Stimulated activated CD4-positive, alpha-beta T cell treated with anti-CD3 and anti-CD28 coated beads, Interleukin-2, amount 100 ng/mL, for 4 hours (primary cell): ENCODE results near the gene BMP3.
"Not testable (repeated sequence)": the region's sequence is repeated elsewhere in the genome, so short reads cannot be mapped to it uniquely, and the experiment has no call there.

ENCODE experiments used
- DNase-seq: peaks from one replicate; pipeline ENCODE4 v3.0.0-alpha.2; 2020; ENCODE audit warnings: low read depth

The BMP3 gene, protein sequence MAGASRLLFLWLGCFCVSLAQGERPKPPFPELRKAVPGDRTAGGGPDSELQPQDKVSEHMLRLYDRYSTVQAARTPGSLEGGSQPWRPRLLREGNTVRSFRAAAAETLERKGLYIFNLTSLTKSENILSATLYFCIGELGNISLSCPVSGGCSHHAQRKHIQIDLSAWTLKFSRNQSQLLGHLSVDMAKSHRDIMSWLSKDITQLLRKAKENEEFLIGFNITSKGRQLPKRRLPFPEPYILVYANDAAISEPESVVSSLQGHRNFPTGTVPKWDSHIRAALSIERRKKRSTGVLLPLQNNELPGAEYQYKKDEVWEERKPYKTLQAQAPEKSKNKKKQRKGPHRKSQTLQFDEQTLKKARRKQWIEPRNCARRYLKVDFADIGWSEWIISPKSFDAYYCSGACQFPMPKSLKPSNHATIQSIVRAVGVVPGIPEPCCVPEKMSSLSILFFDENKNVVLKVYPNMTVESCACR

DNA sequence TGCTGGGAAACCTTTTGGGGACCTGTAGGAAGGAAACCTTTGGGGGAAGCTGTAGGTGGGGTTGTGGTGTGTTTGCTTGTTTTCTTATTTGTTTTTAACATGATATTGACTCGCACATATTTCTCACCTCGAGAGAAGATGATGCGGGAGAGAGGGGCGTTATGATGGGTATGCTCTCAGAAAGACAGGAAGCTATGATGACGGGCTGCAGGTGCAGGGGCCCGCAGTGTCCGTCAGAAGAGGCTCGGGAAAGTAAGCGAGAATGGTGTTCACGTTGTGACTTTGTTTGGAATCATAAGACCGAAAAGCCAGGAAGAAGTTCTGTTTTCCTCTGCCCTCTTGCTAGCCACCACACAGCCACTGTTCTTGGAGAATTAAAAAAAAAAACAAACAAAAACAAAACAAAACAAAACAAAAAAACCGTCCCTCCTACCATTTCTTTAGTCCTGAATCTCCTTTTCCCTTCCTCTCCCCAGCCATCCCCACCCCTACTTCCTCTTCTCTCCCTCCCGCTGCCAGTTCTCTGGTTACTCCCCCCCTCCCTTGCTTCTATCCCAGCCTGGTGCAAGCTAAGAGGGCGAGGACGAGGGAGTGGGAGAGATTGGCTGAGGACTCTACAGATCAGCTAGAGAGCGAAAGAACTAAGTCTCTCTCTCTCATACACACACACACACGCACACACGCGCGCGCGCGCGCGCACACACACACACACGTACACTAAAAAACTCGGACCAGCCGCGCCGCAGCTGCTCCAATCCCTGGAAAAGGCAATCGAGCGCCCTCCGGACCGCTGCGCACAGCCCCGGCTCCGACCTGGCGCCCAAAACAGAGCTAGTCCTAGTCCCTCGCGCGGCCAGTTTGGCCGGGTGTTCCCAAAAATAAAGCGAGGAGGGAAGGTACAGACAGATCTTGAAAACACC is at the start of gene BMP3:
Gene BMP3 (plus strand): TSS at position 648 of the 920 bp plus-strand sequence. CDS start 577 bp downstream, outside the sequence.
- no peak for DNase-seq

DNA sequence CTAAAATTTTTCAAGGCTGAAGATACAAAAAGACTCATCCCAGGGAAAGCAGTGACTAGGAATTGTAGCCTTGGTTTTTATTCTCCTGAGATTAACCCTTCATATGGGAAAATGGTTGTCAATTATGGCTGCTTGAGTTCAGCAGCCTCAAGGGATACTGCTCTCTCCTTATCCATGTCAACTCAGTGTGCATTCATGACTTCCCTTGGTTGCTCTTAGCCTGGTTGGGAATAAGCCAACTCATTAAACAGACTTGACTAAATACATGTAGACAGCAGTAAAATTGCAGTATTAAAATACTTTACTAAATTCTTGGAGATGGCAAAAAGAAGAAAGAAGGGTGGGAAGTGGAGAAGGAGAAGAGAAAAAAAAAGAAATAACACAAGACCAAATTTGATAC is 44.5 kb upstream of the BMP3 start:
- no peak for DNase-seq

DNA sequence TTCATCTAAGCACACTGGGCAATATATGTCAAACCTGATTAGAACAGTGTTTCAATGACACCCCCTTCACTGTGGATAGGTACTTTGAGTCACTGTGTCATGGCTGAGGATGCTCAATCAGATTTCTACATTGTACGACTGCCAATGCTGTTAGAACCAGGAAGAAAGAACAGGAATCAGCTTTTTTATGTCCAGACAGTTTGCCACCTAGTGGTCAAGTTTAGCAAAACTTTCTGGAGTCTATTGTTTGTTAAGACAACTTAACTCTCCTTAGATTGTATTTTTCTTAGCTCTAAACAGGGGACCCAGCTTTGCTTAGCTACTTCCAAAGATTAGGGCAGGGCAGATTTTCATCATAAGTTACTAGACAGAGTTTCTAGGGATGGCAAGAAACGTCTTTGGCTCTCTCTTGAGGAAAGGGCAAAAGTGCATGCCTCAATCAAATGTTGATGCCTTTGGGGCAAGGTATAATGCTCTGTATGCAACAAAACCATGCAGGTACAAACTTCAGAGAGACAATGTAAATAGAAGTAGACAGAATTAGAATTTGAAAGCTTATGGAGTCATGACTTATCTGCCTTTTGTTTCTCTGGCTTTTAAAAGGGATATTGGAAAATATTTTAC is 40.5 kb upstream of the BMP3 start:
- no peak for DNase-seq

DNA sequence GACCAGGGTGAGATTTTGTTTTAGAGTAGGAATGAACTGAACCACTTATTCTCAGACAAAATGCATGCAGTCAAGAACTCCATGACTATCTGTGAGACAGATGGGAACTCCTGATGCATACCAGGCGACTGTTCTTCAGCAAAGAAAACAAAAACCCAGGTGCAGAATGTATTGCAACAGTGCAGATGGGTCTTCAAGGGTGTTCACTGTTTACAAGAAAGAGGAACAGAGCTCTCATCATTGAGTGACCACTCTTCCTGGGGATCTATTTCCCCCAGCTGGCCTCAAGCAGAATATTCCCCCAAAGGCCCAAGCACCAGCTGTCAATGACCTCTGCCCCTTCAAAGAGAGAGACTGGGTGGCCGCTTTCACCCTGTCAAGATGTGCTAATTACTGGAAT is 39.7 kb upstream of the BMP3 start:
- no peak for DNase-seq

DNA sequence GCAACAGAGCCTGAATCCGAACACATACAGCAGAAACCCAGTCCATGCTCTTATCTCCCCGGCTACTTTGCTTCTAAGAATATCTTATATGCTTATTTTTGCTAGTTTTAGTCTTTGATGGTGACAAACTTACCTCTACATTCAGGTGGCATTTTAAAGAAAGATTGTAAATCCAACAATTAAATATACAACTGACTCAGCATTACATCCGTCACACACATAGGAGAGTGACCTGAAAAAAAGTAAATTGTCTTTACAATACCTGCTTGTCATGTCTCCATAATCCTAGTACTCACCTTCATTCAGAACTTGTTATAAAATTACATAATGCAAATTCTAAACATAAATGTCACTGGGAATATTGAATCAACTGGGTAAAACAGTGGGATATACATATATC is 30.6 kb upstream of the BMP3 start:
- no peak for DNase-seq

DNA sequence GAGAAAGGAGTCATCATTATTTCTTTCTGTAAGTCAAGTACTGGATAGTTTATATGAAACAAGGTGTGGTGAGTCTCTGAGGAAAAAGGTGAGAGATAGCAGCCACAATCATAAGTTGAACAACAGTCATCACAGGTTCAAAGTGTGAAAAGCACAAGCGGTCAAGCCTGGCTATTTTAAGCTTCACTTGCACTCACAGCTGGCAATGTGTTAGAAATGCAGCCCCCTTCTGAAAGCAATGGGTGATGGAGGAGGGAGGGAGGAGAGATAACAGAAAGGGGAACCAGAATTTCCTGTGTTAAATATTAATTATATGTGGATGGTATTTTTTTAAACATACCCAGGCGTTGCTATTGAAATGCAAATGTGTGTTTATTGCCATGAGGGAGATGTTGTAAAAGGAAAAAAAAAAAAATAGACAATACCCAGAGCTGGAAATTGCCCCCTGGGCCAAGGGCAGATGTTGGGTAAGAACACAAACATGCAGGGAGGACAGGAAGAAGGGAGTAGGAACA is 26.9 kb upstream of the BMP3 start:
- DNase-seq: no peak

DNA sequence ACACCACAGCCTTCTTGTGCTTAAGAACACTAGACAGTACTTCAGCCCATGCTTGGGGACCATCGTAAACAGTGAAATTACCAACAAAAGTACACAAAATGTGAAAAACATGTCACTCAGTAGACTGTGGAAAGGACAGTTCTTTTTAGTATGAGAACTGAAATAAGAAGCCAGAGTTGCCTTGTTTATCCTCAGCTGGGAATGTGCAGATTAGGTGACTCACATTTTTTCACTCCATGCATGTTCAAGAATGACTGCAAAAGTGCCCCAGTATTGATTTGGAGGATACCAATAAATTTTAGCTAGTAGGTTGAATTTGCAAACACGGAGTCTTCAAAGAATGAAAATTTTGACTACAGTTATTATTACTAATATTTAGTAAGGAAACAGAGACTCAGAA is 23.1 kb upstream of the BMP3 start:
- no peak for DNase-seq

DNA sequence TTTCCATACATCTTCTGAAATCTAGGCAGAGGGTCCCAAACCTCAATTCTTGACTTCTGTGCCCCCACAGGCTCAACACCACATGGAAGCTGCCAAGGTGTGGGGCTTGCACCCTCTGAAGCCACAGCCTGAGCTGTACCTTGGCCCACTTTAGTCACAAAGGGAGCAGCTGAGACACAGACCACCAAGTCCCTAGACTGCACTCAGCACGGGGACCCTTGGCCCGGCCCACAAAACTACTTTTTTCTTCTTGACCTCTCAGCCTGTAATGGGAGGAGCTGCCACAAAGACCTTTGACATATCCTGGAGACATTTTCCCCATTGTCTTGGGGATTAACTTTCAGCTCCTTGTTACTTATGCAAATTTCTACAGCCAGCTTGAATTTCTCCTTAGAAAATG is 13.9 kb upstream of the BMP3 start:
- not testable (repeated sequence) for DNase-seq

DNA sequence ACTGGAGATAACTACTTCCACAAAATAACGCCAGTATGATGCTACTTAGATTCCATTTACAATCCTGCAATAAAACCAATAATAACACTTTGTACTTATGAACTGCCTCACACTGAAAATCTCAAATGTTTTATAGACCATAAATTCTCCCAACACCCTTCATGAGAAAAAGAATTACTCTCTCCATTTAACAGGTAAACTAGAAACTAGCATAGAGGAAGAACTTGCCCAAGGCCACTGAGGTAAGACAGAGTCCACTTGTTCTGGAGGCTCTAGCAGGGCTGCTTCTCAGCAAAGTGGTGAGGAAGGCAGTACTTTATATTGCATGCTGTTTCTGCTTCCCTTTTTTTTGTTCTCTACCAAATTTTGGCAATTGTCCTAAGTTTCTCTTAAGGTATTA is 11.5 kb upstream of the BMP3 start:
- no peak for DNase-seq

DNA sequence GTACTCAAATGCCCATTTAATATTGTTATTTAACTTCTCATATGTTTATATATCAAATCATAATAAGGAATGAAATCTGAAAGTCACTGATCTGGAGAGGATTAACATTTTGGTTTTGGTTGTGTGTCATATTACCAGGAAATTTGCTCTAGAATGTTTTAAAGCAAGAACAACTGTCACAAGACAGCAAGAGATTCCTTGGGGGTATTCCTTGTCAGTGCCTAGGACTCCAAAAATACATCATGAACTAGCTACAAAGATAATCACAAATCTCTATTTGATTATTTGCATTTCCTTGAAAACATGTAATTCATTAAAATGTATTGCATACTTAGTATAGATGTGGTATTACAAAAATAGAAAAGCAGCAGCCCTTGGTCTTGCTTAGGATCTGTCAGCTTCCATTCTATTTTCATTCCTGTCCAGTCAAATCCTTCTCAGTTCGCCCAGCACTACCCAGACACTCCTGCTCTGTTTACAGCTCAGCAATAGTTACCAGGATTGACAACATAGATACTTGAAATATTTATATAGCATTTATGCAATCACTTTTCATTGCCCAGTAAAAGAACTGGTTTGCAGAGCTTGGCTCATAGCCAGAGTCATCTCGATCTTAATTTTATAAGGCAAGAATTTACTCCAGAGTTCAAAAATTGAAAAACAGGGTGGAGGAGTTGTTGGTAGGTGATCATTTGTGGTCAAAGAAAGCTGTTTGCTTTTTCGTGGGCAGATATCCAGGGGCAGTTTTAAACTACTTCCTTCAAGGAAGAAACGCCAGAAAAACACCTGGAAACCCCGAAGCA is 9.2 kb upstream of the BMP3 start:
- DNase-seq: no peak

DNA sequence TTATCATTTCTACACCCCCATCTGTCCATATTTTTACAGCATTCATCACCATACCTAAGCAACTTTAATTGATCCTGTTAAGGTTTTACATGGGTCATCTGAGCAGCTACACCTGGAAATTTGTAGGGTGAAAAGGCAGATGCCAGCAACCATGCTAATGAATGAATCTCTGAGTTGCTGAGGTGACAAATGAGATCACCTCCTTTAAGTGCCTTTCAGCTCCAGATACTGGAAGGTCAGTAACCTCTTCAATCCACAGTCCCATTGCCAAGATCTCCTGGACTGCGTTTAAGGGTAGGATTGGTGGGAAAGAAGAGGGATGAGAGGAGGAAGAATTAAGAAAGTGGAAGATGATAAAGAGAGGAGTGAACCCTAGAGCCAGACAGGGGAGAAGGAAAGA is 8.5 kb upstream of the BMP3 start:
- DNase-seq: no peak

DNA sequence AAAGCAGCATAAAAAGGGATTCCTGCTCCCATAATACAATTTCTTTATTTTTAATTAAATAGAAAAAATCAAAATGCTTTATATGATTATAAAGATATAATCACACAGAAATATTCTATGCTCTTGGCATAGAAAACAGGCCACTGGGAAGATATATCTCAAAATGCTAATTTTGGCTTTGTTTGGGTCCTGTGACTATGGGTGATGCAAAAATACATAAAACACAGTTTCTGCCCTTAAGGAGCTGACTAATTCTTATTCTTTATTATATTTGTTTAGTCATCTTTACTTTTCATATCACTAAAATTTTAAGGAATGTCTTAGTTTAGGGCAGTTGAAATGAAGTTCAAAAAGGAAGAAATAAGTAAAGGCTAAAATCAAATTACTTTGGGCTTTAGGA is 7.0 kb upstream of the BMP3 start:
- DNase-seq: no peak

DNA sequence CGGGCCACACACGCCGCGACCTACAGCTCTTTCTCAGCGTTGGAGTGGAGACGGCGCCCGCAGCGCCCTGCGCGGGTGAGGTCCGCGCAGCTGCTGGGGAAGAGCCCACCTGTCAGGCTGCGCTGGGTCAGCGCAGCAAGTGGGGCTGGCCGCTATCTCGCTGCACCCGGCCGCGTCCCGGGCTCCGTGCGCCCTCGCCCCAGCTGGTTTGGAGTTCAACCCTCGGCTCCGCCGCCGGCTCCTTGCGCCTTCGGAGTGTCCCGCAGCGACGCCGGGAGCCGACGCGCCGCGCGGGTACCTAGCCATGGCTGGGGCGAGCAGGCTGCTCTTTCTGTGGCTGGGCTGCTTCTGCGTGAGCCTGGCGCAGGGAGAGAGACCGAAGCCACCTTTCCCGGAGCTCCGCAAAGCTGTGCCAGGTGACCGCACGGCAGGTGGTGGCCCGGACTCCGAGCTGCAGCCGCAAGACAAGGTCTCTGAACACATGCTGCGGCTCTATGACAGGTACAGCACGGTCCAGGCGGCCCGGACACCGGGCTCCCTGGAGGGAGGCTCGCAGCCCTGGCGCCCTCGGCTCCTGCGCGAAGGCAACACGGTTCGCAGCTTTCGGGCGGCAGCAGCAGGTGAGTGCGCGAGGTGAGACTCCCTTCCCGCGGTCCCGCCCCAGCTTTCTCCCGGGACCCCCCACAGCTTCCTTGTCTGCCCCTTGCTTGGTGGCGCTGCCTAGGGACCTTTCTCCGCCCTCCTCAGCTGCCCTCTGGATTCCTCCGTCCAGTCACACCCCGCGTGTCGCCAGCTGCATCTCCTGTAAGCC is 678 bp downstream of the BMP3 start:
- no peak for DNase-seq

DNA sequence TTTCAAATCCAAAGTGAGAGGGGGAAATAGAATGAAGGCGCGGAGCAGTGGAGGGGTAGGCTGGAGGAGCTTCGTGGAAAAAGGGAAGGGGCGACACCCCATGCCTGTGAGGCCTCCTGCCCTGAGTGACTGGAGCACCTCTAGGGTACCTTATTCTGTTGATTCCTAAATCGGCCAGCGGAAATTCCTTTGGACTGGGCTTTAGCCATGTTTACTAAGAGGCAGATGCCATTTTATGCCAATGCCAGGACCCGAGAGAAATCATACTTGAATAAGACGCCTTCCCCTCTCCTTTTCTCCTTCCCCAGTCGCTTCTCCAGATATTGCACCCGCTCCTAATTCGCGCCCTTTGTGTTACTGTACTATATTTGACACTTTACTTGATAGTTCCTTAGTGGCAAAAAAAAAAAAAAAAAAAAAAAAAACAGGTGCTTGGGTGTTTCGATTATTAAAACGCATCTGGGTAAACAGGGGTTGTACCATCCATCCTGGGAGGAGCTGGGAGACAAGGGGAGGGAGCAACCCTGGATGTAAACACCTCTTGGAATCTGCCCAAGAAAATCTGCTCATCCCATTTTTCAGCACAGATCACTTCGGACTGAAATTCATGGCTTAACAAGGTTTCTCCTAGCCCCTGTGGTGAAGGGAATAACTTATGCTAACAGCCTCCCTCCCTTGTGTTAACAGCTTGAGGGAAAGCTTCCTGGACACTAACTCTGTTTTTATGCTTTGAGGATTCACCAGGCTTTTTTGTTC is 1.5 kb downstream of the BMP3 start:
- no peak for DNase-seq

DNA sequence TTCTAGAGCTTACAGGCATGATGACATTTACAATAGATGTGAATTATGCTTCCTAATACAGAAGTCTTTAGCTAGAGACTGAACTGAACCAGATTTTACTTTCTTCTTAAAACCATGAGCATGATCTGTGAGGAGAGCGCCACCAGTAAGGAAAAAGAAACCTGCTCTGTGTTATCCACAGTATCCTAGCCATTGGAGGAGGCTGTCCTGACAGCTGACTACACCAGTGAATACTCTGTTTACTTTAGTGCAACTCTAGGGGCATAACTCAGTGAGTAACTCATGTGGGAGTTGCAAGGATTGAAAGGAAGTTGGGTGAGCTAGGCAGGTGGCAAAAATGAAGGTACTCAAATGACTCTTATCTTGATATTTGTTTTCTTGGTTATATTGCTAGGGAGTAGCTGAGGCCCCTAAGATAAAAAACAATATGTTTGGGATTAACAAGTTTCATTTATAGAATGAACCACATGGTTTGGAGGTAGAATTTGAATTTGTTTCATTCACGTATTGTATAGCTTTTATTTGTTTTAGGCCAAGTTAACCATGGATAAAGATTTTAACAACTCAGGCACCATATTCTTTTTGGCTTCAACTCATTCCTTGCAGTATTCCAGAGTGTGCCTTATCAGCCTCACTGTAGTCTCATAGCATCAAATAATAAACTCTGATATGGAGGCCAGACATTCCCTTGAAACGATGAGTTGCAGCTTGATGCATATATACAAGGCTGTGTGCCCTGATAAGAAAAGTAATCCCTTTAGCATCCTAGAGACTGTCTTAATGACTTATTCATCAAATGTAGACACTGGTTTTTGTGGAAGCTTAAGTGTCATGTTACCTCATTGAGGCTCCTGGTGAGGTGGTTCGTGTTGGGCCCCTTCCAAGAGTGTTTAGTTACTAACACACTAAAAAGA is 2.5 kb downstream of the BMP3 start:
- no peak for DNase-seq

DNA sequence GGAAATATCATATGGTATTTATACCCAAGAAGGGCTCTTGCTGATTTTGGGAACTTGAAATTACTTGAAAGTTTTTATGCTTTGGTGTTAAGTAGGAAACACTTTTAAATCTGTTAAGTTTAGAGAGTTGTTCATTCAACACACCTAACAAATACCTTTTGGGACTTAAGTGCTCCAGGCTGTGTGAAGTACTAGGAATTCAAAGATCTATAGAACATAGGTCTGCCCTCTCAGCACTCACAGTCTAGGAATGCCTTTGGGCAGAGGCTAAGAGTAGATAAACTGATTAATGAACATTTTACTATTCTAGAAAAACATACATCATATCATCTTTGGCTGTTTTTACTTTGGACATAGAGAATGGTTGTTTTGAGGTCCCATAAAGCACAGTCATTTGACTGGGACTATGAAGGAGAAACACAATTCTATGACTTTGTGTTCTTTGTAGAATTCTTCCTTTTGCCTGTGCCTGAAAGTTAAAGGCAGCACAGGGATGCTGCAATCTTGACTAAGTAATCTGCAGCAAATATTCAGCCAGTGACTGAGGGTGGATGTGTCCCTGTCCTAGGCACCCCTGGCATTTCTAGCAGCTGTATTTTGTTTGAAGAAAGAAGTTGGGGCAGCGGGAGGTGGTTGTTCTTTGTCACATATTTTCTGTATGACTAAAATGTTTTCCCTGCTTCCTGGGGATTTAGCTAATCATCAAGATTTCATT is 8.3 kb downstream of the BMP3 start:
- DNase-seq: no peak

DNA sequence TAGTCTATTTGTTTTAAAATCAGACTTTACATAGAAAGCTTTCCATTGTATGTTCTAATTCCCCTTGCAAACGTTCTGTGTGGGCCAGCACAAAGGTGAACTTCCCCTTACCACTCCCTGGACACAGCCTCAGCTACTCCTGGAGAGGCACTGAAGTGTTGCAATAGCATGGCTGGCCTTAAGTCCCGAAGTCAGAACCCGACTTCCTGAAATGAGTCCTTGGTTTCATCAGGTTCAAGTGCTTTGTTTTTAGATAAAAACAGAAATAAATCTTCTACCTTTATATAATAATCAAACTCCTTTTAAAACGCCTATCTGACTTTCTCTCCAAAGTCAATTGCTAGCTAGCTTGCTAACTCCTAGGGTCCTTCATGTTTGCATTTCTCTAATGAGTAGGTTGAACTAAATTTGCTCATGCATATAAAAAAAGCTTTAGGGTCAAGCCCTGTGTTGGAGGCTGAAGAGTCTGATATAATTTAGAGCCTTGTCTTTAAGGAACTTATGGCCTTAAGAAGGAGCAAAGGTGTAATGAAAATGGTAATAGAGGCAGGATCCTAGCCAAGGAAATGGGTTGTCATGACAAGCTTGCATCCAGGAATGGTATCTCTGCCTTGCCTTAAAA is 9.0 kb downstream of the BMP3 start:
- DNase-seq: no peak
